Keratinocyte (primary cell): ENCODE data around the gene CDC20. TPM values are rescaled to one million over a fixed set of nuclear protein-coding genes. Genes with fewer than 3 reads are reported as not detected.

Source experiments
- DNase-seq: peaks from one replicate; pipeline ENCODE4 v3.0.0-alpha.2; 2011; ENCODE audit warnings: low read depth, missing footprints, low spot score
- FAIRE-seq: peaks from 2 replicates; lab custom pipeline; 2011; peaks lifted over from hg19 to GRCh38; lab: Jason Lieb, UNC
- H2AFZ ChIP-seq: 2 replicates; pipeline ENCODE4 v1.6.0; 2012; ENCODE audit warnings: low read length, control low read depth, inconsistent platforms; ENCODE audit not compliant: control insufficient read depth
- H3K27ac ChIP-seq: 2 replicates; pipeline ENCODE4 v1.5.1; 2011; ENCODE audit warnings: low read length; ENCODE audit not compliant: control insufficient read depth, insufficient read depth
- H3K27me3 ChIP-seq: 3 replicates; pipeline ENCODE4 v1.6.0; 2011; ENCODE audit warnings: low read length; ENCODE audit not compliant: control insufficient read depth, insufficient read depth; ENCODE audit errors: extremely low read depth
- H3K36me3 ChIP-seq, 2 experiments: 2 replicates in 1 of 2; 3 replicates in 1 of 2; pipeline ENCODE4 v1.5.1; 2011; ENCODE audit warnings: low read length in 2 of 2, mild to moderate bottlenecking in 1 of 2; ENCODE audit not compliant: control insufficient read depth in 2 of 2, insufficient read depth in 2 of 2; ENCODE audit errors: extremely low read depth in 1 of 2
- H3K4me1 ChIP-seq: 3 replicates; pipeline ENCODE4 v1.5.1; 2011; ENCODE audit warnings: low read length; ENCODE audit not compliant: control insufficient read depth, insufficient read depth; ENCODE audit errors: extremely low read depth
- H3K4me2 ChIP-seq: 3 replicates; pipeline ENCODE4 v1.6.0; 2011; ENCODE audit warnings: low read depth, low read length; ENCODE audit not compliant: control insufficient read depth, insufficient read depth; ENCODE audit errors: extremely low read depth
- H3K4me3 ChIP-seq, 3 experiments: fragments of 200-600 bp in 1 of 3; sonication (generic) in 1 of 3; 2 replicates in 2 of 3; 3 replicates in 1 of 3; pipeline ENCODE4 v1.5.1; 2011 to 2016; ENCODE audit warnings: low read length in 3 of 3, mild to moderate bottlenecking in 3 of 3, control low read depth in 2 of 3, inconsistent platforms in 1 of 3, low read depth in 1 of 3, mixed read lengths in 1 of 3, mixed run types in 1 of 3, moderate library complexity in 1 of 3; ENCODE audit not compliant: control insufficient read depth in 2 of 3, insufficient read depth in 2 of 3; ENCODE audit errors: extremely low read depth in 1 of 3
- H3K79me2 ChIP-seq: 2 replicates; pipeline ENCODE4 v1.6.0; 2012; ENCODE audit warnings: low read length; ENCODE audit not compliant: control insufficient read depth, insufficient read depth
- H3K9ac ChIP-seq: 3 replicates; pipeline ENCODE4 v1.6.0; 2011; ENCODE audit warnings: low read length; ENCODE audit not compliant: control insufficient read depth, insufficient read depth; ENCODE audit errors: extremely low read depth
- H3K9me1 ChIP-seq: 3 replicates; pipeline ENCODE4 v1.6.0; 2011; ENCODE audit warnings: low read length; ENCODE audit not compliant: control insufficient read depth, insufficient read depth; ENCODE audit errors: extremely low read depth
- H3K9me3 ChIP-seq: 2 replicates; pipeline ENCODE4 v1.5.1; 2012; ENCODE audit warnings: low read depth, low read length; ENCODE audit not compliant: control insufficient read depth
- H4K20me1 ChIP-seq: 3 replicates; pipeline ENCODE4 v1.6.0; 2011; ENCODE audit warnings: low read length; ENCODE audit not compliant: control insufficient read depth, insufficient read depth; ENCODE audit errors: extremely low read depth
- CTCF ChIP-seq, 3 experiments: IDR thresholded peaks in 1 of 3; conservative IDR thresholded peaks in 1 of 3; optimal IDR thresholded peaks in 1 of 3; 2 replicates in 2 of 3; 3 replicates in 1 of 3; pipeline versions ENCODE3 to v1.5.1; 2011; ENCODE audit warnings: low read length in 3 of 3, mild to moderate bottlenecking in 3 of 3, moderate library complexity in 2 of 3, control low read depth in 1 of 3, inconsistent platforms in 1 of 3; ENCODE audit not compliant: insufficient read depth in 2 of 3; ENCODE audit errors: extremely low read depth in 1 of 3
- EZH2 ChIP-seq: IDR thresholded peaks from one replicate; pipeline ENCODE4 v1.6.1; 2012; ENCODE audit warnings: inconsistent platforms, mild to moderate bottlenecking, low read length, moderate library complexity
- dilution Hi-C: fragments of 300-500 bp; cut with MboI; formaldehyde crosslinking; loops from one replicate; pipeline ENCODE4 v1.7.0; 2020; ENCODE audit warnings: low sequenced_read_pairs; ENCODE audit not compliant: extremely low pct_ligation_motif_present
- polyA plus RNA-seq, 5 experiments: library from polyadenylated mRNA; depleted of rRNA in 3 of 5; stranded (reverse) in 3 of 5; stranded (forward) in 1 of 5; unstranded in 1 of 5; fragments of >200 nt; gene quantifications; 1 replicate in 1 of 5; 2 replicates in 3 of 5; 3 replicates in 1 of 5; pipeline versions ENCODE4 v1.2.1 to v1.2.3, GENCODE V29; 2011 to 2012; ENCODE audit warnings: missing spikeins in 2 of 5, low read depth in 1 of 5, low replicate concordance in 1 of 5

Gene CDC20
- polyA plus RNA-seq, 1 donor (not counting 4 experiments of a cell fraction or from before 2014, with no cell fraction given) = 84.2 TPM

GRCh38 chr1:43312663-43313515 lies 45.9 kb upstream of the CDC20 start:
- no peak overlapping the region for H3K4me2 ChIP-seq
- no peak overlapping the region for H3K9ac ChIP-seq
- no peaks in the 10 kb centered on the region for H3K9me1 ChIP-seq
- no peaks in the 10 kb centered on the region for H3K79me2 ChIP-seq
- no peak overlapping the region for H3K27ac ChIP-seq
- TF ChIP-seq CTCF (optimal IDR thresholded peaks at IDR 0.05 in 1 of 3, IDR thresholded peaks at IDR 0.05 in 1 of 3, conservative IDR thresholded peaks at IDR 0.05 in 1 of 3; ENCODE audit: extremely low read depth in 1 of 3, insufficient read depth in 2 of 3, low read length in 3 of 3) (no peak), EZH2 (no peak)
- no peaks in the 10 kb centered on the region for H4K20me1 ChIP-seq
- H3K4me3 ChIP-seq = no peak overlapping the region
- H3K27me3 ChIP-seq = peaks cover 4% of the 10 kb centered on the region
- DNase-seq = no peak
- no peaks in the 10 kb centered on the region for H3K4me1 ChIP-seq
- no peak for FAIRE-seq
- dilution Hi-C loops = no loop called here
- no peaks in the 10 kb centered on the region for H3K9me3 ChIP-seq
- no peaks in the 10 kb centered on the region for H3K36me3 ChIP-seq
- no peak overlapping the region for H2AFZ ChIP-seq

- TF ChIP-seq EZH2 (no peak), CTCF (optimal IDR thresholded peaks at IDR 0.05 in 1 of 3, IDR thresholded peaks at IDR 0.05 in 1 of 3, conservative IDR thresholded peaks at IDR 0.05 in 1 of 3; ENCODE audit: extremely low read depth in 1 of 3, insufficient read depth in 2 of 3, low read length in 3 of 3) (no peak)
- H3K36me3 ChIP-seq = no peaks in the 10 kb centered on the region
- no peaks in the 10 kb centered on the region for H3K9me1 ChIP-seq
- no peak for DNase-seq
- dilution Hi-C loops = no loop called here
- no peaks in the 10 kb centered on the region for H4K20me1 ChIP-seq
- no peaks in the 10 kb centered on the region for H3K79me2 ChIP-seq
- no peak for FAIRE-seq
- H3K4me2 ChIP-seq = no peak overlapping the region
- H3K27ac ChIP-seq = no peak overlapping the region
- H3K4me3 ChIP-seq = no peak overlapping the region
- H3K9ac ChIP-seq = no peak overlapping the region
- H3K4me1 ChIP-seq = no peaks in the 10 kb centered on the region
- no peak overlapping the region for H2AFZ ChIP-seq
- H3K27me3 ChIP-seq = peaks cover 4% of the 10 kb centered on the region
- no peaks in the 10 kb centered on the region for H3K9me3 ChIP-seq
Observed at GRCh38 chr1:43313771-43314170, 45.0 kb upstream of the CDC20 start.
